SK-N-SH treated with all-trans-retinoic acid at 6 μM for 48 hours (cell line): ENCODE data around the gene VDAC1.

Experiments used
- ATAC-seq: fragments of 200-7000 bp; cut with Tn5 transposase; 3 replicates; pipeline ENCODE4 v1.9.1; 2020; ENCODE audit warnings: mild to moderate bottlenecking, moderate library complexity
- GLIS3 ChIP-seq: fragments of 250-450 bp; sonication (Bioruptor Pico); IDR thresholded peaks from 2 replicates; pipeline ENCODE4 v1.5.0; 2020; ENCODE audit warnings: mild to moderate bottlenecking, moderate library complexity
- ISL1 ChIP-seq: fragments of 250-450 bp; sonication (Bioruptor Pico); IDR thresholded peaks from 2 replicates; pipeline ENCODE4 v2.1.2; 2022; ENCODE audit warnings: mild to moderate bottlenecking, moderate library complexity
- OSR1 ChIP-seq: fragments of 250-450 bp; sonication (Bioruptor Pico); IDR thresholded peaks from 2 replicates; pipeline ENCODE4 v1.8.0; 2022; ENCODE audit warnings: moderate library complexity, mild to moderate bottlenecking, inconsistent platforms
- POU6F1 ChIP-seq: fragments of 250-450 bp; sonication (Bioruptor Pico); IDR thresholded peaks from 2 replicates; pipeline ENCODE4 v1.8.0; 2021; ENCODE audit warnings: low read depth, mild to moderate bottlenecking, moderate library complexity, borderline replicate concordance
- PPARA ChIP-seq: fragments of 250-450 bp; sonication (Bioruptor Pico); IDR thresholded peaks from 2 replicates; pipeline ENCODE4 v1.5.0; 2020; ENCODE audit warnings: mild to moderate bottlenecking, borderline replicate concordance
- RARB ChIP-seq: fragments of 250-450 bp; sonication (Bioruptor Pico); IDR thresholded peaks from 2 replicates; pipeline ENCODE4 v1.8.0; 2021; ENCODE audit warnings: mild to moderate bottlenecking, moderate library complexity
- SNAI2 ChIP-seq: fragments of 250-450 bp; sonication (Bioruptor Pico); IDR thresholded peaks from 2 replicates; pipeline ENCODE4 v1.5.0; 2020; ENCODE audit warnings: mild to moderate bottlenecking, moderate library complexity
- TCF4 ChIP-seq: fragments of 250-450 bp; sonication (Bioruptor Pico); IDR thresholded peaks from 2 replicates; pipeline ENCODE4 v1.8.0; 2021; ENCODE audit warnings: mild to moderate bottlenecking, moderate library complexity, borderline replicate concordance
- TOX ChIP-seq: fragments of 250-450 bp; sonication (Bioruptor Pico); IDR thresholded peaks from 2 replicates; pipeline ENCODE4 v1.8.0; 2021; ENCODE audit warnings: mild to moderate bottlenecking, moderate library complexity, borderline replicate concordance
- TSHZ2 ChIP-seq: fragments of 250-450 bp; sonication (Bioruptor Pico); IDR thresholded peaks from 2 replicates; pipeline ENCODE4 v1.5.0; 2020; ENCODE audit warnings: mild to moderate bottlenecking, moderate library complexity
- ZC3H10 ChIP-seq: fragments of 250-450 bp; sonication (Bioruptor Pico); IDR thresholded peaks from 2 replicates; pipeline ENCODE4 v1.5.1; 2021; ENCODE audit warnings: mild to moderate bottlenecking, moderate library complexity
- ZFP3 ChIP-seq: fragments of 250-450 bp; sonication (Bioruptor Pico); IDR thresholded peaks from 2 replicates; pipeline ENCODE4 v1.5.0; 2020; ENCODE audit warnings: mild to moderate bottlenecking, moderate library complexity
- ZFP30 ChIP-seq: fragments of 450-650 bp; formaldehyde crosslinking; IDR thresholded peaks from 2 replicates; pipeline ENCODE4 v1.5.0; 2022; ENCODE audit warnings: mild to moderate bottlenecking, moderate library complexity
- ZNF565 ChIP-seq: fragments of 450-650 bp; formaldehyde crosslinking; conservative IDR thresholded peaks from 2 replicates; pipeline ENCODE4 v1.5.0; 2020; ENCODE audit warnings: low read depth, mild to moderate bottlenecking, moderate library complexity
- ZNF8 ChIP-seq: fragments of 450-650 bp; formaldehyde crosslinking; IDR thresholded peaks from 2 replicates; pipeline ENCODE4 v1.5.0; 2020; ENCODE audit warnings: mild to moderate bottlenecking, moderate library complexity
- TF ChIP-seq, protein P1 (sequence below): fragments of 250-450 bp; sonication (Bioruptor Pico); IDR thresholded peaks from 2 replicates; pipeline ENCODE4 v1.5.1; 2020; ENCODE audit warnings: low read depth, mild to moderate bottlenecking, moderate library complexity
- TF ChIP-seq, protein P2 (sequence below): fragments of 250-450 bp; sonication (Bioruptor Pico); IDR thresholded peaks from 2 replicates; pipeline ENCODE4 v1.5.1; 2021; ENCODE audit warnings: mild to moderate bottlenecking, moderate library complexity

The VDAC1 gene

DNA sequence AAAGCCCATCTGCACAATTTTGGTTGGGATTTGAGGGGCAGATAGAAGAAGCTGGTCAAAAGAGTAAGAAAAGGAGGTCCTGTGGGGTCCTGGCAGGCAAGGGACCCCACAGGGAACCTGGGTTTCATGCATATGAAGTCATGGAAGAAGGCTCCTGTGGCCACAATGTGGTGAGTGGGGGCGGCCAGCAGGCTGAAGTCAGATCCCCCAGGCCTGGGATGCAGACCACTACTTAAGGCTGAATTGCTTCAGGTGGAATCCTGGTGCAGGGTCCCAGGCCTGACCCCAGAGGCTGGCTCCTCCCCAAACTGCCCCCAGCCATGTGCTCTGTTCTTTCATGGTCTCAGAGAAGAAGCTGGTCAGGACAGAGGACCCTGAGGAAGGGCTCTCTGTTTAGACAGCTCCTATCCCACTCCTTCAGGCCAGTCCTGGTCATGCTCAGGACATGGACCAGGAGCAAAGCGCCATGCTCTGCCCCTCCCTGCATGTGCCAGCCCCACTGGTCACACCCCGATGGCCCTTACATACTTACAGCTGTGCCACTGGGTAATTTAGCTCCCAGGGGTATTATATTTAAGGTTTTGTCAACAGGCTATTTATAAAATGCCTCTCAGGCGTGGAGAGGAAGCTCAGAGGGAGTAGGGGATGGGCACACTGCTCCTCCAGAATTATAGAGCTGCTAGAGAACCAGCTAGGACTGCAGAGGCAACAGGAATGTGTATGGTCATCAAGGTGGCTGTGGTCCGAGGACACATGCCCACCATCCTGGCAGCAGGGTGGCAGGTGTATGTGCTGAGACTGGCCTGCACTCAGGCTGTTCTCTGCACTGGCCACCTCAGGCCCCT is 69.7 kb downstream of the VDAC1 start:
- ATAC-seq, result no peak

GRCh38 chr5:133934311-133934710 is 70.5 kb downstream of the VDAC1 start:
- no peak for ATAC-seq
- TF ChIP-seq GLIS3 (CRISPR knock-in tag) (no peak), ISL1 (CRISPR knock-in tag) (no peak), OSR1 (CRISPR knock-in tag) (no peak), ZNF565 (CRISPR knock-in tag) (no peak), RARB (CRISPR knock-in tag) (no peak)

More for the DNA sequence above, 69.7 kb downstream of the VDAC1 start:
- TF ChIP-seq TOX (CRISPR knock-in tag) (no peak), TCF4 (no peak), RARB (CRISPR knock-in tag) (no peak), PPARA (CRISPR knock-in tag) (no peak)
- TF ChIP-seq, protein P1, sequence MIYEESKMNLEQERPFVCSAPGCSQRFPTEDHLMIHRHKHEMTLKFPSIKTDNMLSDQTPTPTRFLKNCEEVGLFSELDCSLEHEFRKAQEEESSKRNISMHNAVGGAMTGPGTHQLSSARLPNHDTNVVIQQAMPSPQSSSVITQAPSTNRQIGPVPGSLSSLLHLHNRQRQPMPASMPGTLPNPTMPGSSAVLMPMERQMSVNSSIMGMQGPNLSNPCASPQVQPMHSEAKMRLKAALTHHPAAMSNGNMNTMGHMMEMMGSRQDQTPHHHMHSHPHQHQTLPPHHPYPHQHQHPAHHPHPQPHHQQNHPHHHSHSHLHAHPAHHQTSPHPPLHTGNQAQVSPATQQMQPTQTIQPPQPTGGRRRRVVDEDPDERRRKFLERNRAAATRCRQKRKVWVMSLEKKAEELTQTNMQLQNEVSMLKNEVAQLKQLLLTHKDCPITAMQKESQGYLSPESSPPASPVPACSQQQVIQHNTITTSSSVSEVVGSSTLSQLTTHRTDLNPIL, result no peak

DNA sequence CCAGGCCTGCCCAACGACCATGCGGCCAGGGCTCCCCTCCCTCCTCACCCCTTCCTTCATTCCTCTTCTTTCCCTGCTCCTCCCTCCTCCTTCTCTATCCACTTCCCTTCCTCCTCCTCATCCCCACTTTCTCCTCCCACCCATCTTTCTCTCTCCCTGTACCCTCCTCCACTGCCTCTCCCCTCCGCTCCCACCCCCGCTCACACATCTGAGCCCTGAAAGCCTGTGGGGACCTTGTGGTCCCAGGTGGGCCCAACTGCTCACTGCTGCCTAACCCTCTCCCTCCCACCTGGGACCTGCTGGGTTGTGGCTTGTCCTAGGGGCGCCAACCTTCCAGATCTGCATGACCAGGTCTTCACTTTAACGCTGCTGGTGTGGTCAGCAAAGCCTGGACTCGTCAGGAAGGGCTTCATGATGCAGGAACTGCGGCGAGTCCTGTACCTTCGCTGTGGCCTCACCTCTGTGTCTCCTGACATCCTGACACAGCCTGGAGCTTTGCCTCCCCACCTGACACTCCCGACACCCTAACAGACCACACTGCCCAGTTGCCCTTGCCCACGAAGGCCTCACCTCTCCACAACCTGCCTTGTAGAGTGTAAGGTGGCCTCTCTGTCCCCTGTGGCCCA is 71.0 kb downstream of the VDAC1 start:
- TF ChIP-seq ZC3H10 (CRISPR knock-in tag) (no peak), ZNF8 (CRISPR knock-in tag) (no peak), ZFP30 (no peak), SNAI2 (CRISPR knock-in tag) (no peak), PPARA (CRISPR knock-in tag) (no peak), ZFP3 (CRISPR knock-in tag) (no peak), TCF4 (no peak), POU6F1 (CRISPR knock-in tag) (no peak)
- TF ChIP-seq, protein P2, sequence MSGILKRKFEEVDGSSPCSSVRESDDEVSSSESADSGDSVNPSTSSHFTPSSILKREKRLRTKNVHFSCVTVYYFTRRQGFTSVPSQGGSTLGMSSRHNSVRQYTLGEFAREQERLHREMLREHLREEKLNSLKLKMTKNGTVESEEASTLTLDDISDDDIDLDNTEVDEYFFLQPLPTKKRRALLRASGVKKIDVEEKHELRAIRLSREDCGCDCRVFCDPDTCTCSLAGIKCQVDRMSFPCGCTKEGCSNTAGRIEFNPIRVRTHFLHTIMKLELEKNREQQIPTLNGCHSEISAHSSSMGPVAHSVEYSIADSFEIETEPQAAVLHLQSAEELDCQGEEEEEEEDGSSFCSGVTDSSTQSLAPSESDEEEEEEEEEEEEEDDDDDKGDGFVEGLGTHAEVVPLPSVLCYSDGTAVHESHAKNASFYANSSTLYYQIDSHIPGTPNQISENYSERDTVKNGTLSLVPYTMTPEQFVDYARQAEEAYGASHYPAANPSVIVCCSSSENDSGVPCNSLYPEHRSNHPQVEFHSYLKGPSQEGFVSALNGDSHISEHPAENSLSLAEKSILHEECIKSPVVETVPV, result no peak
- TF ChIP-seq, protein P1, result no peak
- no peak for ATAC-seq

DNA sequence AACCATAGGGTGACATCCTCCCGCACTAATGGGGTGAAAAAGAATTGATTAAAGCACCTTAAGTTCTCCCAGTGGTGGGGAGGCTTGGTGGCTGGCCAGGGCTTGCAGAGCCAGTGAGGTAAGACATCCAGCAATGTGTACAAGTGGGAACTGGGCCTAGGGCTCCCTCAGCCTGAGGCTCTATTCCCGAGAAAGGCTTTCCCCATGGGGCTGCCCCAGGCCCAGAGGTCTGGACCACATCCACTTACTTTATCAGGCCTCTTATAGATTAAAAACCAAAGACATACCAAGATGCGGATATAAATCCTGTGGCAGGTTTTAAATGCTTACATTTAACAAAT is 71.6 kb downstream of the VDAC1 start:
- no peak for ATAC-seq
- TF ChIP-seq SNAI2 (CRISPR knock-in tag) (no peak), RARB (CRISPR knock-in tag) (no peak), TCF4 (no peak), GLIS3 (CRISPR knock-in tag) (no peak), ZFP30 (no peak), PPARA (CRISPR knock-in tag) (no peak), OSR1 (CRISPR knock-in tag) (no peak)
- TF ChIP-seq, all 23 proteins: peak for 0

GRCh38 chr5:133932441-133933168 is 72.2 kb downstream of the VDAC1 start:
- TF ChIP-seq POU6F1 (CRISPR knock-in tag), result no peak
- no peak for TF ChIP-seq ZFP30
- TF ChIP-seq RARB (CRISPR knock-in tag), result no peak
- no peak for TF ChIP-seq TOX (CRISPR knock-in tag)
- no peak for TF ChIP-seq ZNF565 (CRISPR knock-in tag)
- no peak for TF ChIP-seq TSHZ2 (CRISPR knock-in tag)
- no peak for TF ChIP-seq SNAI2 (CRISPR knock-in tag)
- TF ChIP-seq, all 23 proteins: peak for 0
- ATAC-seq, result no peak
